HUES64 (cell line): Measurements from ENCODE around the gene HSPB3. TPM values are rescaled to one million over a fixed set of nuclear protein-coding genes. Genes with fewer than 3 reads are reported as not detected.
"Not testable (repeated sequence)": the region's sequence is repeated elsewhere in the genome, so short reads cannot be mapped to it uniquely, and the experiment has no call there.

Experiments used
- H3K27ac ChIP-seq: 2 replicates; pipeline ENCODE4 v1.7.0; 2013; ENCODE audit warnings: low read depth, low read length, inconsistent platforms
- H3K27me3 ChIP-seq: 2 replicates; pipeline ENCODE4 v1.6.1; 2013; ENCODE audit warnings: mild to moderate bottlenecking, low read length; ENCODE audit not compliant: insufficient read depth
- H3K36me3 ChIP-seq: 2 replicates; pipeline ENCODE4 v1.6.1; 2013; ENCODE audit warnings: mild to moderate bottlenecking, low read length; ENCODE audit not compliant: insufficient read depth
- H3K4me1 ChIP-seq: 2 replicates; pipeline ENCODE4 v1.6.1; 2013; ENCODE audit warnings: mild to moderate bottlenecking, low read length, moderate library complexity; ENCODE audit not compliant: insufficient read depth
- H3K4me3 ChIP-seq: 2 replicates; pipeline ENCODE4 v1.5.1; 2013; ENCODE audit warnings: mild to moderate bottlenecking, low read length, moderate library complexity
- H3K9ac ChIP-seq: 2 replicates; pipeline ENCODE4 v1.6.1; 2013; ENCODE audit warnings: mild to moderate bottlenecking, low read depth, low read length
- H3K9me3 ChIP-seq: 2 replicates; pipeline ENCODE4 v1.6.1; 2013; ENCODE audit warnings: low read depth, low read length; ENCODE audit not compliant: insufficient read depth
- WGBS: fragments of 150-250, 120-280 bp; methylation state at CpG from one replicate; pipeline ENCODE4 v1.1.7; 2013; ENCODE audit warnings: missing lambda C conversion rate; 5-methylcytosine and 5-hydroxymethylcytosine counted together
- polyA plus RNA-seq, 2 experiments: library from polyadenylated mRNA; stranded (reverse); fragments of 50-300 nt; gene quantifications; one replicate each; pipeline ENCODE4 v1.2.3, GENCODE V29; 2013

The HSPB3 gene, protein sequence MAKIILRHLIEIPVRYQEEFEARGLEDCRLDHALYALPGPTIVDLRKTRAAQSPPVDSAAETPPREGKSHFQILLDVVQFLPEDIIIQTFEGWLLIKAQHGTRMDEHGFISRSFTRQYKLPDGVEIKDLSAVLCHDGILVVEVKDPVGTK
- polyA plus RNA-seq (2013, experiment 1 of 2), result not detected
- polyA plus RNA-seq (2013, experiment 2 of 2), result not detected

DNA sequence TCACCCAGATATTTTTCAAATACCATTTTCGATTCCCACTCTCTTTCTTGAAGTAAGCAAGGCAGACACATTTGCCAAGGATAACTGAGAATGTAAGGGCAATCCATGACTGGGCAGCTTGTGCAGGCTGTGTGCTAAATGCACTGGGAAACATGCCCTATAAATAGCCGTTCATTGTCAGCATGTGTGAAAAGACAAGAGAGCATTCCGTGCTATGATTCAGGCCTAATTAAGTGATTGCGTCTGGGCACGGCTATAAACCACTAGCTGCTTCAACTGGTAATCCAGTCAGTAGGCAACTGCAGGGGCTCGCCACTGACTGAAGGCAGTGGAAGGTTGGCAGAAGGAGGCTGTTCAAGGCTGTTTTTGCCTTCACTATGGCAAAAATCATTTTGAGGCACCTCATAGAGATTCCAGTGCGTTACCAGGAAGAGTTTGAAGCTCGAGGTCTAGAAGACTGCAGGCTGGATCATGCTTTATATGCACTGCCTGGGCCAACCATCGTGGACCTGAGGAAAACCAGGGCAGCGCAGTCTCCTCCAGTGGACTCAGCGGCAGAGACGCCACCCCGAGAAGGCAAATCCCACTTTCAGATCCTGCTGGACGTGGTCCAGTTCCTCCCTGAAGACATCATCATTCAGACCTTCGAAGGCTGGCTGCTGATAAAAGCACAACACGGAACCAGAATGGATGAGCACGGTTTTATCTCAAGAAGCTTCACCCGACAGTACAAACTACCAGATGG, at the start of gene HSPB3:
Gene HSPB3, plus strand, starts transcription at position 287 of the 745 bp plus-strand sequence. Its CDS starts 91 bp downstream, at position 378.
- peaks cover 7% of the 10 kb centered on the region; the same call in 1 of the 2 replicates for H3K9me3 ChIP-seq
- H3K27me3 ChIP-seq, result no peaks in the 10 kb centered on the region
- no peak within 1 kb of the TSS for H3K4me3 ChIP-seq
- WGBS, result 94% methylated on average over 18 of the region's 18 CpGs
- H3K4me1 ChIP-seq, result peaks cover 14% of the 10 kb centered on the region
- no peak within 1 kb of the TSS for H3K27ac ChIP-seq
- H3K36me3 ChIP-seq, result no peaks in the 10 kb centered on the region
- H3K9ac ChIP-seq, result no peak within 1 kb of the TSS

DNA sequence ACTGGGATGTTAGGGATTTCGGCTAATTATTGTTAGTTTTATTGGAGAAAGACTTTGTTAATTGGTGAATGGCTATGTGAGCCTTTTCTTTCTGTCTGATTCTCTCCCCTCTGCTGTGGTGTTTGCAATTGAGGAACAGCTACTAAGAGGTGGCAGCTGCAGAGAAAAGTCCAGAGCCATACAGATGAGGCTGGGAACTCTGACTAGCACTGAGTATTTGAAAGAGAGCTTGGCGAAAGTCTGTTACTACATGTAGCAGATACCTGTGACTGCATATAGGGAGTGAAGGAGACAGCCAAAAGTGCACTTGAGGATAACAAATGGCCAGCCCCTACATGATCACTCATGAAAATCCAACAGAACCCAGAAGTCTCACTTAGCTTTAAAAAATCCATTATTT, 44.3 kb upstream of the HSPB3 start:
- Histone ChIP-seq H3K9me3 (no peaks in the 10 kb centered on the region), H3K4me1 (peaks cover 8% of the 10 kb centered on the region), H3K27me3 (no peaks in the 10 kb centered on the region), H3K27ac (no peak overlapping the region), H3K9ac (no peak overlapping the region), H3K4me3 (no peak overlapping the region), H3K36me3 (no peaks in the 10 kb centered on the region)
- 66% methylated on average over 2 of the region's 2 CpGs for WGBS

DNA sequence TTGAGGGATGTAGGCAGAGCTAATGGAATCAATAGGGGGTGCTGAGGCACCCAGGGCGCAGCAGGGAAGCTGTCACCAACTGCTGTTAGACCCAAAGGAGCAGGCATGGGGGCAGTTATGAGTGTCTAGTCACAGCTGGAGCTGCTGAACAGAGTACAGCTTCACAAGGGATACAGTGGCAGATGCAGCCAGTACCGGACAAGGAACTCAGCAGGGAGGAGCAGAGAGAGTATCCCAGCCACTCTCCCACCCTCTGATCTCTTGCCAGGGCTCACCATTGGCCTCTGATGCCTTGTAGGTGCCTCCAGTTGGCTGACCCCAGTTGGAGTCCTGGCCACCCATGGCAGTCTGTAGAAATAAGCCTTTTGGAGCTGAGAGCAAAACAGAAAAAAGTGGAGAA, 42.6 kb upstream of the HSPB3 start:
- Histone ChIP-seq H3K27me3 (no peaks in the 10 kb centered on the region), H3K36me3 (no peaks in the 10 kb centered on the region), H3K4me3 (no peak overlapping the region), H3K9ac (no peak overlapping the region), H3K9me3 (no peaks in the 10 kb centered on the region), H3K4me1 (peaks cover 8% of the 10 kb centered on the region), H3K27ac (no peak overlapping the region)
- WGBS, result 87% methylated on average over 2 of the region's 2 CpGs

DNA sequence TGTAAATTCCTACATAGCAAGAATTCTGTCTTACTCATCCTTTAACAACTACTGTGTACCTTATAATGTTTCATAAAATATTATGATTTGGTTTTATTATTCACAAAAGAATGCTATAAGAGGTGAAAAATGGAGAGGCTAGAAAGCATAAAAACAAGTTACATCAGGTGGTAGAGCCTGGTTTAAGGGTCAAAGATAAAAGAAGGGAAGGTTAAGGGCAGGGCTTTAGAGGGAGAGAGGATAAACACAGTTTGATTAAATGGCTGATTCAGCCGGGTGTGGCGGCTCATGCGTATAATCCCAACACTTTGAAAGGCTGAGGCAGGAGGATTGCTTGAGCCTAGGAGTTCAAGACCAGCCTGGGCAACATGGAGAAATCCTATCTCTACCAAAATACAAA, 40.4 kb upstream of the HSPB3 start:
- Histone ChIP-seq H3K9me3 (no peaks in the 10 kb centered on the region), H3K4me1 (peaks cover 8% of the 10 kb centered on the region), H3K27me3 (no peaks in the 10 kb centered on the region), H3K36me3 (no peaks in the 10 kb centered on the region), H3K4me3 (no peak overlapping the region), H3K27ac (no peak overlapping the region), H3K9ac (no peak overlapping the region)
- WGBS, result 89% methylated on average over 3 of the region's 3 CpGs

DNA sequence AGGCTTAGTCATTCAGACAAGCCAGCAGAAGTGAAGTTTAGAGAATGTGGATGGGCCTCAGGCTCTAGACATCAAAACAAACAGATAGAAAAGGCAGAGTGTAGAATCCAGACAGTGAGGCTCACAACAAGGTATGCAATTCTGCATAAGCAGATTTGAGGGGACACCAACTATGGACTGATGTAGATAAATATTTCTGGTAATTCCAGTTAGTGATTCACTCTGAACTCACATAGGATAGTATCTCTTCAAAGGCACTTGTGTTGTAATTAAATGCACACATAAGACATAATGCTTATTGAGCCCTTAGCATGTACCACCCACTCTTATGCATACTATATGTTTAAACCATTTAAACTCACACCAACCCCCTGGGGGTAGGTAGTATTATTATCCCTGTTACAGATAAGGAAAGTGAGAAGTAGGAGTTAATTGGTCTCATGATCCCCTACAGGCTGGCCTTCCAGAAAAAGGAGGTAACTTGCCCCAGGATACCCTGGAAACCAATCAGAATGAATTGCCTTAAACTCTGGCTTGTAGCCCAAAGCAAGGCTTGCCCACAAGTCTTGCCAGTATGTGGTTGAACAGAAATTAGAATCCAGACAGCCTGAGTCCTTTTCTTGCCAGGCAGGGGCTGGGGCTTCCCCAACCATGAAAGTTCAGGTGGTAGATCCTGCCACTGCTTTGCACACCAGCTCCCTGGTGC, 39.5 kb upstream of the HSPB3 start:
- no peaks in the 10 kb centered on the region for H3K36me3 ChIP-seq
- H3K27ac ChIP-seq, result no peak overlapping the region
- no peaks in the 10 kb centered on the region for H3K27me3 ChIP-seq
- H3K9me3 ChIP-seq, result no peaks in the 10 kb centered on the region
- peaks cover 8% of the 10 kb centered on the region for H3K4me1 ChIP-seq
- no peak overlapping the region for H3K4me3 ChIP-seq
- no peak overlapping the region for H3K9ac ChIP-seq

DNA sequence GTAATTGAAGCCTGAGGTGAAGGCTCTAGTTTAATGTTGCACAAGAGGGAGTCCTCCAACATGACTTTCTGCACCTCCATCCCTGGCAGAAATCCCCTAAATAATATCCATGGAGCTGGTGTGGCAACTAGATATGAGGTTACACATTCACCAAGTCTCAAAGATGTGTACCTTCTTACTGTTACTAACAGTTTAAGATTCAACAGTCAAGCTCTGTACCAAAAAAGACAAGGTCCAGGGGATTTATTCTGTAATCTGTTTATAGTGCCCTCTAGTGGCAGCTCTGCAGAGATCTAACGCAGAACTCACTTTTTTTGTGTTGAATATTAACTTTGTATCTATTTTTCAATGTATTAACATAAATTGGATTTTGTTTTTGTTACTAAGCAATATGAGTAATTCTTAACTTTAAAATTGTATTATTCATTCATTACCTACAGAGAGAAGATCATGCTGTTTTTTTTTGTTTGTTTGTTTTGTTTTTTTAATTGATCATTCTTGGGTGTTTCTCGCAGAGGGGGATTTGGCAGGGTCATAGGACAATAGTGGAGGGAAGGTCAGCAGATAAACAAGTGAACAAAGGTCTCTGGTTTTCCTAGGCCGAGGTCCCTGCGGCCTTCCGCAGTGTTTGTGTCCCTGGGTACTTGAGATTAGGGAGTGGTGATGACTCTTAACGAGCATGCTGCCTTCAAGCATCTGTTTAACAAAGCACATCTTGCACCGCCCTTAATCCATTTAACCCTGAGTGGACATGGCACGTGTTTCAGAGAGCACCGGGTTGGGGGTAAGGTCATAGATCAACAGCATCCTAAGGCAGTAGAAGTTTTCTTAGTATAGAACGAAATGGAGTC, 35.7 kb upstream of the HSPB3 start:
- H3K27ac ChIP-seq, H3K27me3 ChIP-seq, H3K4me1 ChIP-seq, H3K9ac ChIP-seq, H3K4me3 ChIP-seq, H3K9me3 ChIP-seq, H3K36me3 ChIP-seq: not testable (repeated sequence)
- 73% methylated on average over 8 of the region's 10 CpGs for WGBS

DNA sequence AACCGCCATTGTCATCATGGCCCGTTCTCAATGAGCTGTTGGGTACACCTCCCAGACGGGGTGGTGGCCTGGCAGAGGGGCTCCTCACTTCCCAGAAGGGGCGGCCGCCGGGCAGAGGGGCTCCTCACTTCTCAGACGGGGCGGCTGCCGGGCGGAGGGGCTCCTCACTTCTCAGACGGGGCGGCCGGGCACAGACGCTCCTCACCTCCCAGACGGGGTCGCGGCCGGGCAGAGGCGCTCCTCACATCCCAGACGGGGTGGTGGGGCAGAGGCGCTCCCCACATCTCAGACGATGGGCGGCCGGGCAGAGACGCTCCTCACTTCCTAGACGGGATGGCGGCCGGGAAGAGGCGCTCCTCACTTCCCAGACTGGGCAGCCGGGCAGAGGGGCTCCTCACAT, 35.0 kb upstream of the HSPB3 start:
- 93% methylated on average over 20 of the region's 30 CpGs for WGBS
- H3K27me3 ChIP-seq, H3K27ac ChIP-seq, H3K4me3 ChIP-seq, H3K9ac ChIP-seq, H3K36me3 ChIP-seq, H3K9me3 ChIP-seq, H3K4me1 ChIP-seq: not testable (repeated sequence)

DNA sequence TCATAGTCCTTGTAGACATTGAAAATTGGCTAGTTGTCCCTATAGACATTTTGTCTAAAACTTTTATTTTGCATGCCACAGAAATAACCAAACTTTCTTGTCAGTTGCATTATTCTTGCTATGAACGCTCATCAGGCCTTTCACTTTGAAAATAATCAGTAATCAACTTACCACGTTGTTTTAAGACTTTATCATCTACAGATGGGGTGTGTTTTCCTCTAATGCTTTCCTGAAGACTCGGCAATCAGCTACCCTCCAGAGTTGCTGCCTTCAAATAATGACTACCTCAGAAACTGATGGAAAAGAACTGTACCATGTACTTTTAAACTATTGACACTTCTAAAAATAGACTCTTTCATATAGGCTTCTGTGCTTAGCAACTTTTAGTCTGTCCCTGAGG, 33.5 kb upstream of the HSPB3 start:
- H3K27ac ChIP-seq, result no peak overlapping the region
- no peaks in the 10 kb centered on the region for H3K4me1 ChIP-seq
- H3K36me3 ChIP-seq, result no peaks in the 10 kb centered on the region
- H3K9me3 ChIP-seq, result 0 out of 2 replicates have a peak, but pooled peaks cover 3% of the 10 kb centered on the region
- H3K9ac ChIP-seq, result no peak overlapping the region
- 92% methylated on average over 3 of the region's 3 CpGs for WGBS
- H3K4me3 ChIP-seq, result no peak overlapping the region
- H3K27me3 ChIP-seq, result no peaks in the 10 kb centered on the region

DNA sequence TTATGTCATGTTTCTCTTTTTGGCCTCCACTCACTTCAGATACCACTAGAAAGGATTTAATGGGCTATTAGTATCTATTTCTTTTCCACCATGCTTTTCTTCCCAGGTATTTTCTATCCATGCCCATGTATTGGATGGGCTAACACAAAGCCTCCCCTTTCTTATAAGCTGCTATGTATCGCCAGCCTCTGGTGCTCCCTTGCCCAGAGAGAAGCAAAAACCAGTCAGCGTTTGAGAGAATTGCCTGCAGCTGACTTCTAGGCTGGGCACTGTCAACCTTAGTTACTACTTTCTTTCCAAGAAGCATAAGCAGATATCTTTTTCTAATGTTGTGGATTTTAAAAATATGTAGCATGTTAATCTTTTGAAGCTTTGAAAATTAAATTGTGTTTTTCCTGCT, 30.2 kb upstream of the HSPB3 start:
- H3K27ac ChIP-seq, result no peak overlapping the region
- WGBS, result 93% methylated on average over 2 of the region's 2 CpGs
- 0 out of 2 replicates have a peak, but pooled peaks cover 3% of the 10 kb centered on the region for H3K9me3 ChIP-seq
- no peaks in the 10 kb centered on the region for H3K4me1 ChIP-seq
- no peaks in the 10 kb centered on the region for H3K27me3 ChIP-seq
- H3K36me3 ChIP-seq, result no peaks in the 10 kb centered on the region
- H3K4me3 ChIP-seq, result no peak overlapping the region
- no peak overlapping the region for H3K9ac ChIP-seq

DNA sequence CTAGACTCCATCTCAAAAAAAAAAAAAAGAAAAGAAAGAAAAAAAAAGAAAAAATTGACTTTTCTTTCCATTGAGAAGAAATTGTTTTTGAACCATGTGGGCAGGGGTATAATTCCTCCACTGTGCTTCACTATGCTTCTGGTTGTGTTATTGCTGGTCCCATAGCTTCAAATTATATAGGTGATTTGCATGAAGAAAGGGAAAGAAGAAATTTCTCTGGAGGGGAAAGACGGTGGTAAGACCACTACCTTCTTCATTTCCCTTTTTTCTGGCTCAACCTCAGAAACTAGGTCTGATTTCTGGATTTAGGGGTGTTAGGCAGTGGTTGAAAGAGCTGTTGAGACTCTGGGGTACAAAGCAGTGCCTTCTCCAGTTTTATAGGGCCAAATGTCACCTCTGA, 29.3 kb upstream of the HSPB3 start:
- Histone ChIP-seq H3K9ac (no peak overlapping the region), H3K27me3 (no peaks in the 10 kb centered on the region), H3K4me1 (no peaks in the 10 kb centered on the region), H3K36me3 (no peaks in the 10 kb centered on the region), H3K9me3 (0 out of 2 replicates have a peak, but pooled peaks cover 3% of the 10 kb centered on the region), H3K27ac (no peak overlapping the region), H3K4me3 (no peak overlapping the region)
- WGBS, result no CpG with 5 or more reads among the region's 1 CpG

DNA sequence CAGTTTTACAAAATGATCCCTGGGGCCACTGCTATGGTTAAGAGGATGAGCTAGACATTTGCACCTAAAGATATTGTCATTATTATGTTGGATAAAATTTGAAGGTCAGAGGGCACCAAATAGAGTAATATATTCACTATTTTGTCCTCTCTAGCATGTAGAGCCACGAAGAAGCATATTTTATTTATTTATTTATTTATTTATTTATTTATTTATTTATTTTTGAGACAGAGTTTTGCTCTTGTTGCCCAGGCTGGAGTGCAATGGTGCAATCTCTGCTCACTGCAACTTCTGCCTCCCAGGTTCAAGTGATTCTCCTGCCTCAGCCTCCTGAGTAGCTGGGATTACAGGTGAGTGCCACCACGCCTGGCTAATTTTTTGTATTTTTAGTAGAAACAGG, 20.8 kb upstream of the HSPB3 start:
- not testable (repeated sequence) for H3K27me3 ChIP-seq, H3K4me1 ChIP-seq, H3K9ac ChIP-seq, H3K9me3 ChIP-seq, H3K36me3 ChIP-seq, H3K27ac ChIP-seq, H3K4me3 ChIP-seq
- 100% methylated on average over 1 of the region's 2 CpGs for WGBS
